Neural progenitor cell (in vitro differentiated cells): Measurements from ENCODE around the gene RPS6KA2.

Experiments used
- CTCF ChIP-seq: fragments of 200-600 bp; sonication (generic); IDR thresholded peaks from 2 replicates; pipeline ENCODE4 v1.5.1; 2017; ENCODE audit warnings: antibody characterized with exemption, mild to moderate bottlenecking
- EZH2 ChIP-seq: fragments of 200-600 bp; sonication (generic); IDR thresholded peaks from 2 replicates; pipeline ENCODE4 v1.6.1; 2017; ENCODE audit warnings: antibody characterized with exemption, mild to moderate bottlenecking, moderate library complexity
- EZH2phosphoT487 ChIP-seq: fragments of 200-600 bp; sonication (generic); IDR thresholded peaks from 2 replicates; pipeline ENCODE4 v1.6.1; 2017; ENCODE audit warnings: antibody characterized with exemption

- no peak for TF ChIP-seq CTCF
- TF ChIP-seq EZH2 = no peak
- no peak for TF ChIP-seq EZH2phosphoT487
Measured at GRCh38 chr6:166446567-166447065, 180.4 kb downstream of the RPS6KA2 start.
